Measurements from ENCODE around the gene CNTFR.

DNA sequence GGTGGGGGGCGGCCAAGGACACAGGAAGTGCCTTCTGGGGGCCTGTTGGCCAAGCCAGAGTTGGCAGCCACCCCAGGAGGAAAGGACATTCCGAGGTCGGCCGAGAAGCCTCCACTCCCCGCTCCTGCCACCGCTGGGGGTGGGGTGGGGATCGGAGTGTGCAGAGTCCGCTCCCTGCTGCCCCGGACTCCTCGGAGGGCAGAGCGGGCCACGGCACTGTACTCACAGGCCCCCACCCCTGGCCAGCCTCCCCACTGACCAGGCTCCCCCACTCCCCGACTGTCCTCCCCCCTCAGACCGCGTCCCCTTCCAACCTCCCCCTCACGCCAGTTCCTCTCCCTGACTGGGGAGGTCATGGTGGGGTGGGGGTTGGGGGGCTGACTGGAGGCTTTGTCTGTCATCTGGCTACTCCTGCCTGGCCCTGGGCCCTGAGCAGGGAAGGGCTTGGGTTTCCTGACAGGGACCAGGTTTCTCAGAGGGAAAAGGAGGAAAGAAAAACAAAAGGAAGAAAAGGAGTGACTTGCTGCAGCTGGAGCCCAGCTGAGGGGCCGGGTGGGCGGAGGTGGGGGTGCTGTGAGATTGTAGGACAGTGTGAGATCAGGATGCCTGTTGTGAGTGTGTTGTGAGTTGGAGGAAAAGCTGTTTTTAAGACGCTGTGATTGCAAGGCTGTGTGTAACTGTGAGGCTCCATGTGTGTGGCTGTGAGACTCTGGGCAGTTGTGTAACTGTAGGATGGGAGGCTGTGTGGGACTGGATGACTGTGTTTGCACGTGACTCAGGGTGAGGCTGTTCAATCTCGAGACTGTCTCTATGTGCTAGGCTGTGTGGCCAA lies 29.7 kb downstream of the CNTFR start:
- TF ChIP-seq POLR2AphosphoS5 (IDR thresholded peaks at IDR 0.05; ENCODE audit: low read length) (no peak), SREBF1 (IDR thresholded peaks at IDR 0.05; ENCODE audit: low read length) (no peak), NKRF (conservative IDR thresholded peaks at IDR 0.05) (no peak), EP300 (IDR thresholded peaks at IDR 0.05; ENCODE audit: borderline replicate concordance in 1 of 2, control insufficient read depth in 1 of 2, low read depth in 2 of 2, low read length in 2 of 2) (no peak), IKZF1 (conservative IDR thresholded peaks at IDR 0.05) (no peak), ZBED1 (IDR thresholded peaks at IDR 0.05; ENCODE audit: borderline replicate concordance) (no peak), RAD51 (IDR thresholded peaks at IDR 0.05) (no peak), MEF2A (IDR thresholded peaks at IDR 0.05; ENCODE audit: insufficient read depth, low read depth, low read length) (no peak), TCF12 (IDR thresholded peaks at IDR 0.05; ENCODE audit: low read depth, low read length) (no peak), TCF7 (IDR thresholded peaks at IDR 0.05; ENCODE audit: borderline replicate concordance) (no peak), ETV6 (conservative IDR thresholded peaks at IDR 0.05 in 1 of 2, IDR thresholded peaks at IDR 0.05 in 1 of 2; ENCODE audit: borderline replicate concordance in 1 of 2, low read depth in 1 of 2) (no peak)
- TF ChIP-seq, protein P1, sequence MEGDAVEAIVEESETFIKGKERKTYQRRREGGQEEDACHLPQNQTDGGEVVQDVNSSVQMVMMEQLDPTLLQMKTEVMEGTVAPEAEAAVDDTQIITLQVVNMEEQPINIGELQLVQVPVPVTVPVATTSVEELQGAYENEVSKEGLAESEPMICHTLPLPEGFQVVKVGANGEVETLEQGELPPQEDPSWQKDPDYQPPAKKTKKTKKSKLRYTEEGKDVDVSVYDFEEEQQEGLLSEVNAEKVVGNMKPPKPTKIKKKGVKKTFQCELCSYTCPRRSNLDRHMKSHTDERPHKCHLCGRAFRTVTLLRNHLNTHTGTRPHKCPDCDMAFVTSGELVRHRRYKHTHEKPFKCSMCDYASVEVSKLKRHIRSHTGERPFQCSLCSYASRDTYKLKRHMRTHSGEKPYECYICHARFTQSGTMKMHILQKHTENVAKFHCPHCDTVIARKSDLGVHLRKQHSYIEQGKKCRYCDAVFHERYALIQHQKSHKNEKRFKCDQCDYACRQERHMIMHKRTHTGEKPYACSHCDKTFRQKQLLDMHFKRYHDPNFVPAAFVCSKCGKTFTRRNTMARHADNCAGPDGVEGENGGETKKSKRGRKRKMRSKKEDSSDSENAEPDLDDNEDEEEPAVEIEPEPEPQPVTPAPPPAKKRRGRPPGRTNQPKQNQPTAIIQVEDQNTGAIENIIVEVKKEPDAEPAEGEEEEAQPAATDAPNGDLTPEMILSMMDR (IDR thresholded peaks at IDR 0.05 in 2 of 3, conservative IDR thresholded peaks at IDR 0.05 in 1 of 3; ENCODE audit: control insufficient read depth in 2 of 3, extremely low read depth in 1 of 3, insufficient read depth in 1 of 3, low read depth in 3 of 3, low read length in 3 of 3): no peak
